Activated CD4-positive, CD25-positive, alpha-beta regulatory T cell treated with anti-CD3 and anti-CD28 coated beads, Interleukin-2, amount 50 U/mL, for 72 hours (primary cell): ENCODE results near the gene GP1BB.
"Not testable (repeated sequence)": the region's sequence is repeated elsewhere in the genome, so short reads cannot be mapped to it uniquely, and the experiment has no call there.

ENCODE experiments used
- DNase-seq: peaks from one replicate; pipeline ENCODE4 v3.0.0; 2021

Gene GP1BB

DNA sequence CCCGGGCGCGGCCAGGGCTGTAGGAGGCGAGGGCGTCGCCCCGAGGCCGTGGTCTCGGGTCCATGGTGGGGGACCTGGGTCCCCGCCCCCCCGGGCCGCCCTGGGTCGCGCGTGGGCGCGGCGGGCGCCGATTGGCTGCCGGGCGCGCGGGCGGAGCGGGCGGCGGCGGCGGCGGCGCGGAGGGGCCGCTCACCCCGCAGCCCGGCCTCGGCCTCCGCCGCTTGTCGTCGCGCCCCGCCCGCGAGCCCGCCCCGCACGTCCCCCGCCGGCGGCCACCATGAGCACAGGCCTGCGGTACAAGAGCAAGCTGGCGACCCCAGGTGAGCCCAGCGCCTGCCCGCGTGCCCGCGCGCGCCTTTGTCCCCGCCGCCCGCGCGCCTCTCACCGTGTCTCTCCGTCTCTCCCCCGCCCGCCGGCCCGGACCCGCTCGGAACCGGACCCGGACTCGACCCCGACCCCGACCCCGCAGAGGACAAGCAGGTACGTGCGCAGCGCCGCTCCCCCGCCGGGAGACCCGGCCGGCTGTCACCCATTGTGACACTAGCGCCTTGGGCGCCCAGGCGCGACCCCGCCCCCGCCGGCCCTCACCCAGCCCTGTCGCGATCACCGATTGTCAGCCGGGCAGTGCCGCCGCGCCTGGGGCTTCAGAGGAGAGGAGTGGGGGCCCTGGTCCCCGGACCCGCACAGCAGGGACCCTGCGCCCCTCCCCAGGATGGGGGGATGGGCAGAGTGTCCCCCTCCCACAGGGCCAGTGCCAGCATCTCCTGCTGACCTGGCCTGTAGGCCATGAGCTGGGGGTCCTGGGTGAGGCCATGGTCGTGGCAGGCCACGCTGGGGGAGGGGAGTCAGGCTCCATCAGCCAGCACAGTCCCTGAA is 8.8 kb upstream of the GP1BB start, which contains the start of gene SEPTIN5:
TSS of gene SEPTIN5 (plus strand) at position 192 of the 876 bp plus-strand sequence. CDS start at position 278, 86 bp downstream.
- no peak for DNase-seq

DNA sequence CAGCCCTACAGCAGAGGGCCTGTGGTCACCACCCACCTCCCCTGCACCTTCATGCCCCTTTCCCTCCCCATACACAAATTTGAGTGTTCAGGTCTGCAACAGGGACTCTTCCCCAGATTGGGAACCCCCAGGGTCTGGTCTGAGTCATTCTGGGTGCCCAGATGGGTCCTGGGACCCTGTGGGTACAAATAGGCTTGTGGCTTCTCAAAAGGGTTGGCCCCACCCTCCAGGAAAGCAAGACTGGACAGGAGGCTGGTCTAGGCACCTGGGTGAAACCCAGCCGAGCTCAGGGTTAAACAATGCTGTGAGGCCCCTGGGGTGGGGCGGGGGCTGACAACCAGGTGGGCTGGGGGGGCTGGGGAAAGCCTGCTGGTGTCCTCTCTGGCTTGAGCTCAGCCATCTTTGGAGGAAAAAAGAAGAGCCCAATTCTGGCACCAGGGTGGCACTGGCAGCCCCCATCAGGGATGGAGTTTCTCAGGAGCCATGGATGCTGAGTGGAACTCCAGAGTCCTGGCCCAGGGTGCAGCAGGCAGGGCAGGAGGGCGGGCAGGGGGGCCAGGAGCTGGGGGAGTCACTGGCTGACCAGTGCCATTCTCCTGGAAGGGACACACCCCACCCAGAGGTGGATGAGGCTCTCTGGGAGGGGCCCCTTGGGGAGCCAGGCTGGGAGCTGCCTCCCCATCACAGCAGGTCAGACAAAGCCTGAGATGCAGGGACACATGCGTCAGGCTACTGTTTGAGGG is 8.0 kb upstream of the GP1BB start:
- DNase-seq = no peak

- no peak for DNase-seq
These were observed 7.1 kb upstream of the GP1BB start for GRCh38 chr22:19716041-19716828.

- no peak for DNase-seq
These were observed 6.6 kb upstream of the GP1BB start for GRCh38 chr22:19716829-19717105.

GRCh38 chr22:19717181-19717580 is 6.2 kb upstream of the GP1BB start:
- no peak for DNase-seq

- DNase-seq = peak; percentile 88
These were observed 5.5 kb upstream of the GP1BB start for GRCh38 chr22:19717691-19718455.

DNA sequence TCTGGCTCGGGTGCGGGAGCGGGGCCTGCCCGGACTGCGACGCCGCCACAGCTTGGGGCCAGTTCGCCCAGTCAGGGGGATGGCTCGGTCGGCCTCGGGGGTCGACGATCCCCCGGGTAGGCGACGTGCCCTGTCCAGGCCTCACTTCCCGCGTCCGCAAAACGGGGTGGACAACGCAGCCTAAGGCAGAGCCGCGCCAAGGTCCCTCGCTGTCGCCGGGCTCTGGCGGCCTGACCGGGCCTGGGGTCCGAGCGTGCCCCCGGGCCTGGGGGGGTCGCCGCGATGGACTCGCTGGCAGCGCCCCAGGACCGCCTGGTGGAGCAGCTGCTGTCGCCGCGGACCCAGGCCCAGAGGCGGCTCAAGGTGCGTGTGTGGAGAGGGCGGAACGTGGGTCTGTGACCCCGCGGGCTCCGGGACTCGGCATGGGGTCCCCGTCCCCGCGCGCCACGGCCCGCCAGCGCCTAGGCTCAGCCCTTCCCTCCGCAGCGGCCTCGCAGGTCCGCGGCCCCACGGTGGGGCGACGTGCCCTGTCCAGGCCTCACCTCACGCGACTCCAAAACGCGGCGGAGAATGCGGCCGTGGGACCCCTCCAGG is 4.8 kb upstream of the GP1BB start:
- no peak for DNase-seq

GRCh38 chr22:19719050-19719482 is 4.3 kb upstream of the GP1BB start:
- DNase-seq = no peak

DNA sequence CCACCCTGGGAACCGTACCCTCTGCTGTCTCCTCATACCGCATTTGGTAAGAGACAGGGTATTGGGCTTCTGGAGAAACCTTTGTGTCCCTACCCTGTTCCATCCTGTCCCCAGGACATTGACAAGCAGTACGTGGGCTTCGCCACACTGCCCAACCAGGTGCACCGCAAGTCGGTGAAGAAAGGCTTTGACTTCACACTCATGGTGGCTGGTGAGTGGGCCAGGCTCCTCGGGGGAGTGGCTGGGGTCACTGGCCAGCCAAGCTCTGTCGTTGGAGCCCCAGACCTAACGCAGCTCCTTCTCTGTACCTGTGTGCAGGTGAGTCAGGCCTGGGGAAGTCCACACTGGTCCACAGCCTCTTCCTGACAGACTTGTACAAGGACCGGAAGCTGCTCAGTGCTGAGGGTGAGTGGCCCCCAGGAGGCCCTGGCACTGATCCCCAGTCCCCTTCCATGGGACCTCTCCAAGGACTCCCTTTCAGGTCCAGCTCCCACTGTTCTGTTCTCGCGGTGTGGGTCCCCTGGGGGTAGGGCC is 3.8 kb upstream of the GP1BB start:
- DNase-seq = no peak

GRCh38 chr22:19720150-19720827 is 3.0 kb upstream of the GP1BB start:
- DNase-seq = no peak

GRCh38 chr22:19720999-19721329 is 2.4 kb upstream of the GP1BB start:
- DNase-seq = no peak

- DNase-seq = no peak
These were observed 1.8 kb upstream of the GP1BB start for GRCh38 chr22:19721330-19722177.

DNA sequence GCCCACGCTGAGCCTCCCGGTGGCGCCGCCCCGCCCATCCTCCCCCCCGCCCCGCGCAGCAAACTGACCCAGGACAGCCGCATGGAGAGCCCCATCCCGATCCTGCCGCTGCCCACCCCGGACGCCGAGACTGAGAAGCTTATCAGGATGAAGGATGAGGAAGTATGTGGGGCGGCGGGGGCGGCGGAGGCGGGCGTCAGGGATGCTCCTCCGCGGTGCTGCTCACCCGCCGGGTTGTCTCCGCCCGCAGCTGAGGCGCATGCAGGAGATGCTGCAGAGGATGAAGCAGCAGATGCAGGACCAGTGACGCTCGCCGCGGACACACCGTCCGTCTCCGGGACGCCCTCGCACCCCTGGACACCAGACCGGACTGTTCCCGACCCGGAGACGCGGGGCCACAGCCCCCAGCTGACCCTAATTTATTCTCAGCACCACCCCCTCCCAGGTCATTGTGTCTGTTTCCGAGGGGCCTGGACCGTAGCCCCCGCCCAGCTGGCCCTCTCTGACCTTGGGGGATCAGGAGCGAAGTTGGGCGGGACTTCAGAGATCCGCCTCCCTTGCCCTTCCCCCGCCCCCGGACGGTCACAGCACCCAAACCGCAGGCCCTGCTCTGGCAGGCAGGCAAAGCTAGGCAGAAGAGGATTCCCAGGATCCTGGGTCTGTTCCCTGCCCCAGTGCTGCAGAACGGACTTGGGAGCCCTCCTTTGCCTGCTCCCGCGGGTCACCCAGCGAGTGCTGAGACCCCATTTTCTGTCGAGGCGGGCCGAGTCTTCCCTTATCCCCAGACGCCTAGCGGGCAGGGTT is 959 bp upstream of the GP1BB start:
- DNase-seq = no peak

GRCh38 chr22:19722982-19723231 is 432 bp upstream of the GP1BB start:
- no peak for DNase-seq

DNA sequence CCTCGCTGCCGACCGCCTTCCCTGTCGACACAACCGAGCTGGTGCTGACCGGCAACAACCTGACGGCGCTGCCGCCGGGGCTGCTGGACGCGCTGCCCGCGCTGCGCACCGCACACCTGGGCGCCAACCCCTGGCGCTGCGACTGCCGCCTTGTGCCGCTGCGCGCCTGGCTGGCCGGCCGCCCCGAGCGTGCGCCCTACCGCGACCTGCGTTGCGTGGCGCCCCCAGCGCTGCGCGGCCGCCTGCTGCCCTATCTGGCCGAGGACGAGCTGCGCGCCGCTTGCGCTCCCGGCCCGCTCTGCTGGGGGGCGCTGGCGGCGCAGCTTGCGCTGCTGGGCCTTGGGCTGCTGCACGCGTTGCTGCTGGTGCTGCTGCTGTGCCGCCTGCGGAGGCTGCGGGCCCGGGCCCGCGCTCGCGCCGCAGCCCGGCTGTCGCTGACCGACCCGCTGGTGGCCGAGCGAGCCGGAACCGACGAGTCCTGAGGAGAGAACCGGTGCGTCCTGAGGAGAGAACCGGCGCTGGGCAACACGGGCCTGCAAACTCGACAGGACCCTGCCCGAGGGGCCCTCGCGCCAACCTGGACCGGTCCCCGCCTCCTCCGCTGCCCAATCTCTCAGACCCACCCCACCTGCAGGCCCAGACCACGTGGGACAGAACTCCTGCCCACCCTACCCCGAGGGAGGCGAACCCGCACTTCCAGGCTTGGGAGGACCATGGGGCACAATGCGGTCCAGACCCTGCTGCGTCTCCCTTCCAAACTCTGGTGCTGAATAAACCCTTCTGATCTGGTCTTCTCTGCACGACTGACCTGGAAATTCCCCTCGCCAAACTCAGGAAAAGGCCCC is 866 bp downstream of the GP1BB start:
- DNase-seq = no peak

DNA sequence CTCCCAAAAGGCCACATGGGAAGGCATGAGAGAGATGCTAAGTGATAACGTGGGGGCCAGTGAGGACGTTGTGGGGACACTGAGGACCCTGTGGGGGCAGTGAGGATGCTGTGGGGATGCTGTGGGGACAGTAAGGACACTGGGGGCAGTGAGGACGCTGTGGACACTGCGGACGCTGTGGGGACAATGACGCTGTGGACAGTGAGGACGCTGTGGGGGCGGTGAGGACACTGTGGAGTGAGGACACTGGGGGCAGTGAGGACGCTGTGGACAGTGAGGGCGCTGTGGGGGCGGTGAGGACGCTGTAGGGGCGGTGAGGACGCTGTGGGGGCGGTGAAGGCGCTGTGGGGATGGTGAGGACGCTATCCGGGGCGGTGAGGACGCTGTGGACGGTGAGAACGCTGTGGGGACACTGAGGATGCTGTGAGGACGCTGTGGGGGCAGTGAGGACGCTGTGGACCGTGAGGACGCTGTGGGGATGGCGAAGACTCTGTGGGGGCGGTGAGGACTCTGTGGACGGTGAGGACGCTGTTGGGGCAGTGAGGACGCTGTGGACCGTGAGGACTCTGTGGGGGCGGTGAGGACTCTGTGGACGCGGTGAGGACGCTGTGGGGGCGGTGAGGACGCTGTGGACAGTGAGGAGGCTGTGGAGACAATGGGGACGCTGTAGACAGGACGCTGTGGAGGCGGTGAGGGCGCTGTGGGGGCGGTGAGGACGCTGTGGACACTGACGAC is 1.8 kb downstream of the GP1BB start:
- DNase-seq = no peak

GRCh38 chr22:19726064-19726788 is 2.9 kb downstream of the GP1BB start:
- not testable (repeated sequence) for DNase-seq
